SJSA1 (cell line): ENCODE measurements around the gene SLA2. TPM values are rescaled to one million over a fixed set of nuclear protein-coding genes. Genes with fewer than 3 reads are reported as not detected.
"Not testable (repeated sequence)": the region's sequence is repeated elsewhere in the genome, so short reads cannot be mapped to it uniquely, and the experiment has no call there.

Source experiments
- DNase-seq, 2 experiments: peaks; one replicate each; pipeline ENCODE4 v3.0.0-alpha.2; 2015 to 2020; ENCODE audit warnings: low spot score in 2 of 2, low read depth in 1 of 2
- H3K27ac ChIP-seq: fragments of 250-450 bp; sonication (Bioruptor Pico); 2 replicates; pipeline ENCODE4 v1.5.1; 2020; ENCODE audit warnings: mild to moderate bottlenecking, moderate library complexity
- H3K27me3 ChIP-seq: fragments of 250-450 bp; sonication (Bioruptor Pico); replicated peaks from 2 replicates; pipeline ENCODE4 v1.5.1; 2020; ENCODE audit warnings: mild to moderate bottlenecking, moderate library complexity
- H3K36me3 ChIP-seq: fragments of 250-450 bp; sonication (Bioruptor Pico); 2 replicates; pipeline ENCODE4 v1.5.1; 2020; ENCODE audit warnings: mild to moderate bottlenecking
- H3K4me1 ChIP-seq: fragments of 250-450 bp; sonication (Bioruptor Pico); replicated peaks from 2 replicates; pipeline ENCODE4 v1.6.1; 2021; ENCODE audit warnings: mild to moderate bottlenecking
- H3K4me3 ChIP-seq: fragments of 250-450 bp; sonication (Bioruptor Pico); 2 replicates; pipeline ENCODE4 v1.5.1; 2020; ENCODE audit warnings: mild to moderate bottlenecking
- H3K9me3 ChIP-seq: fragments of 250-450 bp; sonication (Bioruptor Pico); replicated peaks from 2 replicates; pipeline ENCODE4 v1.5.1; 2020; ENCODE audit warnings: mild to moderate bottlenecking
- total RNA-seq: library from RNA; depleted of rRNA; stranded (reverse); fragments of >200 nt; shearing (Covaris generic); gene quantifications from 2 replicates; pipeline ENCODE4 v1.2.3, GENCODE V29; 2014; rRNA removed

The SLA2 gene
- total RNA-seq, result not detected in 2 replicates

GRCh38 chr20:36645998-36646397 is at the start of gene SLA2:
TSS of gene SLA2 (minus strand) at chr20:36646196. CDS start at chr20:36641335, 4,861 bp downstream.
- Histone ChIP-seq H3K27me3 (no peaks in the 10 kb centered on the region), H3K9me3 (no peaks in the 10 kb centered on the region), H3K4me3 (no peak within 1 kb of the TSS), H3K27ac (no peak within 1 kb of the TSS), H3K4me1 (no peaks in the 10 kb centered on the region), H3K36me3 (no peaks in the 10 kb centered on the region)
- no peak for DNase-seq

DNA sequence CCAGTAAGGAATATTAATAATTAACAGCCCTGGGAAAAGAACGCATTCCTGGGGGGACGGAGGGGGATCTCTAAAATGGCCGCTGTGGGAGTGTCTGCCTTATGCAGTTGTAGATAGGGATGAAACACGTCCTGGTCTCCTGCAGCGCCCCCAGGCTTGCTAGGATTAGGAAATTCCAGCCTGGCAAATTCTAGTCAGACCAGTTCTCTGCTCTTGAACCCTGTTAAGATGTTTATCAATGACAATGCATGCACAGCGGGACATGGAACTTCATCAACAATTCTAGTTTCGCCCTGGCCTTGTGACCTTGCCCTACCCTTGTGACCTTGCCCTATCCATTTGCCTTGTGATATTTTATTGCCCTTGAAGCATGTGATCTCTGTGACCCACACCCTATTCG is 49.5 kb upstream of the SLA2 start:
- not testable (repeated sequence) for H3K36me3 ChIP-seq, H3K27me3 ChIP-seq, H3K4me1 ChIP-seq, DNase-seq, H3K9me3 ChIP-seq, H3K27ac ChIP-seq, H3K4me3 ChIP-seq

- no peak for DNase-seq
- Histone ChIP-seq H3K27me3 (no peaks in the 10 kb centered on the region), H3K4me3 (no peak overlapping the region)
These were observed 42.6 kb upstream of the SLA2 start for GRCh38 chr20:36688630-36689029.

GRCh38 chr20:36687850-36688249 is 41.9 kb upstream of the SLA2 start:
- Histone ChIP-seq H3K9me3 (no peaks in the 10 kb centered on the region), H3K27me3 (no peaks in the 10 kb centered on the region), H3K4me3 (no peak overlapping the region), H3K36me3 (no peaks in the 10 kb centered on the region), H3K4me1 (no peaks in the 10 kb centered on the region), H3K27ac (no peak overlapping the region)
- DNase-seq, result no peak

More at GRCh38 chr20:36688630-36689029, 42.6 kb upstream of the SLA2 start:
- no peaks in the 10 kb centered on the region for H3K9me3 ChIP-seq
- no peaks in the 10 kb centered on the region for H3K4me1 ChIP-seq
- H3K36me3 ChIP-seq, result no peaks in the 10 kb centered on the region
- H3K27ac ChIP-seq, result no peak overlapping the region

DNA sequence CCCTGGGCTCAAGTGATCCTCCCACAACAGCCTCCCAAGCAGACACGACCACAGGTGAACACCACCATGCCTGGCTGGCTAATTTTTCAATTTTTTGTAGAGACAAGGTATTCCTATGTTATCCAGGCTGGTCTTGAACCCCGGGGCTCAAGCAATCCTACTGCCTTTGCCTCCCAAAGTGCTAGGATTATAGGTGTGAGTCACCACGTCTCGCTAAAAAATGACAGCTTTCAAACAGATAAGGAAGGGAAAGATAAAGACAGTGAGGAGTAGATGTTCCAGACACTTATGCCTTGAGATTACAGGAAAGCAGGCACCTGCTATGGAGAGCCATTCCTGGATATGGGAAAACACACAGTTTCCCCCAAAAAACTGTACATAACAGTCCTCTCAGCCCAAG is 40.9 kb upstream of the SLA2 start:
- Histone ChIP-seq H3K36me3 (no peaks in the 10 kb centered on the region), H3K4me3 (no peak overlapping the region), H3K27me3 (no peaks in the 10 kb centered on the region), H3K9me3 (no peaks in the 10 kb centered on the region), H3K4me1 (no peaks in the 10 kb centered on the region), H3K27ac (no peak overlapping the region)
- no peak for DNase-seq

DNA sequence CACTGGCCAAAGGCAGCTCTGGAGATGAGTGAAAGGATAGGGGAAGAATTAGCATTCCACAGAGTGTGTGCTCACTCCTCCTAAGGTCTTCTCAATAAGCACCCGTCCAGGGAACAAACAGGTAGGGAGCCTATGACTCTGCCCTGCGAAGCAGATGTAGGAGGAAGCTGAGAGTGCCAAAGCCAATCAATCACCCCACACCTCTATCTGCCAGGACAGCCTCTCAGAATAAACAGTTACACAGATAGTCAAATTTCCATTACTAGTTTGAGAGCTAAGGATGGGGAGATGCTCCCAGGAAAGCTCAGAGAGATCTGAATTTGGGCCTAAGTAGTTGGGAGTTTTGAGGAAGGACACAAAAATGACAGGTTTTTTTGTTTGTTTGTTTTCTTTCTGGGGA is 40.5 kb upstream of the SLA2 start:
- Histone ChIP-seq H3K27me3 (no peaks in the 10 kb centered on the region), H3K27ac (no peak overlapping the region), H3K9me3 (no peaks in the 10 kb centered on the region), H3K4me1 (no peaks in the 10 kb centered on the region), H3K36me3 (no peaks in the 10 kb centered on the region), H3K4me3 (no peak overlapping the region)
- no peak for DNase-seq

- Histone ChIP-seq H3K4me1 (no peaks in the 10 kb centered on the region), H3K4me3 (no peak overlapping the region), H3K27ac (no peak overlapping the region), H3K9me3 (no peaks in the 10 kb centered on the region), H3K27me3 (no peaks in the 10 kb centered on the region), H3K36me3 (no peaks in the 10 kb centered on the region)
- no peak for DNase-seq
These were observed 38.8 kb upstream of the SLA2 start for GRCh38 chr20:36684747-36685146.

DNA sequence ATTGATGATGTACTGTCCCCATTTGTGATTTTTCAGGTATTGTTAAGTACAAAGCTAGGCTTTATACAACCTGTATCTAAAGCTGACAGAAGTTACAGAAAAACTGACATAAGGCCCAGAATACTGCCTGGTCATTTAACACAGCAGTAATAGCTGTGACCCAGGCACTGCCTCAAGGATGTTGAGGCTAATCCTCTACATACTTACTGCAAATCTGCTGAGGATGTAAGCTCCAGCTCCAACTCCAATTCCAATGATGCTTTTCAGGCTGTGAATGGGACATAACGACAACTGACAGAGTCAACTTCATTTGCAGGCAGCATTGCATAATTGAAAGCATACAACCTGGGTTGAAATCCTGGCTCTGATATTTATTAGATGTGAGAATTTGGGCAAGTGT is 36.3 kb upstream of the SLA2 start:
- DNase-seq, result no peak
- no peak overlapping the region for H3K4me3 ChIP-seq
- H3K27ac ChIP-seq, result no peak overlapping the region
- no peaks in the 10 kb centered on the region for H3K27me3 ChIP-seq
- no peaks in the 10 kb centered on the region for H3K36me3 ChIP-seq
- H3K4me1 ChIP-seq, result no peaks in the 10 kb centered on the region
- H3K9me3 ChIP-seq, result no peaks in the 10 kb centered on the region

GRCh38 chr20:36677422-36677771 is 31.4 kb upstream of the SLA2 start:
- no peak for DNase-seq
- no peaks in the 10 kb centered on the region for H3K4me1 ChIP-seq
- H3K36me3 ChIP-seq, result no peaks in the 10 kb centered on the region
- H3K27me3 ChIP-seq, result no peaks in the 10 kb centered on the region
- no peak overlapping the region for H3K4me3 ChIP-seq
- no peak overlapping the region for H3K27ac ChIP-seq
- H3K9me3 ChIP-seq, result no peaks in the 10 kb centered on the region

DNA sequence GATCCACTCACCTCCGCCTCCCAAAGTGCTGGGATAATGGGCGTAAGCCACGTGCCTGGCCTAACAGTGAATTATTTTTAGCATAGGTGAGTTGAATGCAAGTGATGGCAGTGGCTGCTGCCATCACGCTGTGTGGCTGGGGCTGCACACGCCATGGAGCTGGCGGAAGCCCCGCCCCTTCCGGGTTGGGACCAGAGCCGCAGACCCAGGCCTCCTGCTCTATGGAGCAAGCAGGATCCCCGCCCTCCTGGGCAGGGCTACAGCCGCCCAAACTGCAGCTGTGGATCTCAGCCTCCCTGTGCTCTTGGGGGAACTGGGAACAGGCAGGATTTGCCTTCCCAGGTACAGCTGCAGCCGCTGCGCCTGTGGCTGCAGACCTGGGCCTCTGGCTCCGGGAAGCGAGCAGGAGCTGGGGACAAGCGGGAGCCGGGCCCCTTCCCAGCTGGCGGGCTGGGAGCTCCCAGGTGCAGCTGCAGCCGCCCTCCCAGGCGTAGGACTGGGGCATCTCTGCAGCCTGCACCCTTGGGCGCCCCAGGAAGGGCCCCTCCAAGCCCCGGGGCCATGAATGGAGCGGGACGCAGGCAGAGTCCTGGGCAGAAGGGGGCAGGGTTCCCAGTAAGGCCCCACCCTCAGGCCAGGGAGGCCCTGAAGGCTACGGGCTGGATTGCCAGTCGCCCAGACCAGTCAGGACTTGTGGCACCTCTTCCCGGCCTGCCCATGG is 30.9 kb upstream of the SLA2 start:
- DNase-seq, result no peak
- Histone ChIP-seq H3K4me3 (no peak overlapping the region), H3K27me3 (no peaks in the 10 kb centered on the region), H3K9me3 (no peaks in the 10 kb centered on the region), H3K4me1 (no peaks in the 10 kb centered on the region), H3K27ac (no peak overlapping the region), H3K36me3 (no peaks in the 10 kb centered on the region)

DNA sequence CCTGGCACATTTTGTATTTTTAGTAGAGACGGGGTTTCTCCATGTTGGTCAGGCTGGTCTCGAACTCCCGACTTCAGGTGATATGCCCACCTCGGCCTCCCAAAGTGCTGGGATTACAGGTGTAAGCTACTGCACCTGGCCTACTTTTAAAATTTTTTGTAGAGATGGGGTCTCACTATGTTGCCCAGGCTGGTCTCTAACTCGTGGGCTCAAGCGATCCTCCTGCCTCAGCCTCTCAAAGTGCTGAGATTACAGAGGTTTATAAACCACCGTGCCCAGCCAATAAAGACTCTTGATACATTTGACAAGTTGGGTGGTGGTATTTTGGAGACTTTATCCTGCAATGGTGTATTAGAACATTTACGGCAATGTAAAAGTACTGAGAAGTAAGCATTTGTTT is 29.5 kb upstream of the SLA2 start:
- H3K9me3 ChIP-seq, H3K36me3 ChIP-seq, DNase-seq, H3K27ac ChIP-seq, H3K4me3 ChIP-seq, H3K27me3 ChIP-seq, H3K4me1 ChIP-seq: not testable (repeated sequence)

GRCh38 chr20:36672991-36673390 is 27.0 kb upstream of the SLA2 start:
- no peak overlapping the region for H3K4me3 ChIP-seq
- no peaks in the 10 kb centered on the region for H3K9me3 ChIP-seq
- H3K4me1 ChIP-seq, result no peaks in the 10 kb centered on the region
- DNase-seq, result no peak
- no peaks in the 10 kb centered on the region for H3K27me3 ChIP-seq
- no peaks in the 10 kb centered on the region for H3K36me3 ChIP-seq
- no peak overlapping the region for H3K27ac ChIP-seq

GRCh38 chr20:36670665-36671357 is 24.8 kb upstream of the SLA2 start:
- no peak for DNase-seq
- Histone ChIP-seq H3K9me3 (no peaks in the 10 kb centered on the region), H3K4me3 (no peak overlapping the region), H3K27me3 (no peaks in the 10 kb centered on the region), H3K27ac (no peak overlapping the region), H3K36me3 (no peaks in the 10 kb centered on the region), H3K4me1 (no peaks in the 10 kb centered on the region)

DNA sequence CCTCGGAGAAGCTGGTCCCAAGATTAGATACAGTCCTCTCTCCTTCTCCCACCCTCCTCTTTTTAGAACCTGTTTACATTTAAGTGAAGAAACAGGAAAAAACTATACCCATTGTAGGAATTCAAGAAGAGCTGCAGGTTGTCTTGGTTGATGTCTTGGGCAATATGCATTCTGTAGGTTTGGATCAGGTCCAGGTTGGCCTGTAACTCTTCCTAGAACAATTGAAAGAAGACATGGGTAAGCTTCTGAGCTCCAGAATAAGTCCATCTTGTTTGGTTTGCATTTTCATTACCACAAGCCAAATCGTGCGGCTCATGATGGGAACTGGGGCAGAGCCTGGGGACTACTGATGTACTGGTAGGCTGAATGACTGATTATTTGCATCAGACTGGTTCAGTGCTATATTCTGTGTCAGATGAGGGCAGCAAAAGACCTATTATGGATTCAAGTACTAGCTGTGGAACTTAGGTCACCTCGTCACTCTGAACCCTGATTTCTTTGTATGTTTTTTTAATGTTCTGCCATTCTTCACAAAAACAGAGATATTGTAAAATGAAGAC is 20.3 kb upstream of the SLA2 start:
- peak in 1 of 2 experiments; percentile 20 for DNase-seq
- H3K4me3 ChIP-seq, result no peak overlapping the region
- no peaks in the 10 kb centered on the region for H3K9me3 ChIP-seq
- H3K36me3 ChIP-seq, result peaks cover 9% of the 10 kb centered on the region
- no peaks in the 10 kb centered on the region for H3K27me3 ChIP-seq
- H3K4me1 ChIP-seq, result no peaks in the 10 kb centered on the region
- no peak overlapping the region for H3K27ac ChIP-seq
